ENCODE data around the gene MAPK1IP1L. TPM values are rescaled to one million over a fixed set of nuclear protein-coding genes. Genes with fewer than 3 reads are reported as not detected.
"Not testable (repeated sequence)": the region's sequence is repeated elsewhere in the genome, so short reads cannot be mapped to it uniquely, and the experiment has no call there.

MAPK1IP1L gene
- total RNA-seq, 1 experiment from 2014 or later: 64.5 TPM

DNA sequence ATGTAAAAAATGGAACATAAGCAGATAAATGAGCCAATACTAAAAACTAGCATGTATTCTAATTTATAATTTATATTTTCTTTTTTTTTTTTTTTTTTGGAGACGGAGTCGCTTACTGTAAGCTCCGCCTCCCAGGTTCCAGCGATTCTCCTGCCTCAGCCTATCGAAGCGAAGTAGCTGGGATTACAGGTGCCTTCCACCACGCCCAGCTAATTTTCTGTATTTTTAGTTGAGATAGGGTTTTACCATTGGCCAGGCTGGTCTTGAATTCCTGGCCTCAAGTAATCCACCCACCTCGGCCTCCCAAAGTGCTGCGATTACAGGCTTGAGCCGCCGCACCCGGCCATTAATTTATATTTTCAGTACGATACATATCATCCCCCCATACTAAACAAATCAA lies 2.7 kb downstream of the MAPK1IP1L start:
- DNase-seq (ENCODE audit: low read depth): no peak

- DNase-seq (ENCODE audit: low read depth): no peak
These were observed 6.5 kb downstream of the MAPK1IP1L start for GRCh38 chr14:55057919-55058318.

DNA sequence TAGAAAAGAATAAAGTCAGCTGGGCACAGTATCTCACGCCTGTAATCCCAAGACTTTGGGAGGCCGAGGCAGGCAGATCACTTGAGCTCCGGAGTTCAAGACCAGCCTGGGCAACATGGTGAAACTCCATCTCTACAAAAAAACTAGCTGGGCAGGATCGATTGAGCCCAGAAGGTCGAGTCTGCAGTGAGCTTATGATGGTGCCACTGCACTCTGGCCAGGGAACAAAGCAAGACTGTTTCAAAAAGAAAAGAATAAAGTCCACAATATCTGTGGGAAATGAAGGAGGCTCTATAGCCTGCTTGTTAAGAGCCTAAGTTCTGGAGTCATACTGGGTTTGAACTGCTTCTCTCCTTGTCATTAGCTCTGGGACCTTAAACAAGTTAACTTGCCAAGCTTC lies 7.9 kb downstream of the MAPK1IP1L start:
- DNase-seq (ENCODE audit: low read depth): no peak

DNA sequence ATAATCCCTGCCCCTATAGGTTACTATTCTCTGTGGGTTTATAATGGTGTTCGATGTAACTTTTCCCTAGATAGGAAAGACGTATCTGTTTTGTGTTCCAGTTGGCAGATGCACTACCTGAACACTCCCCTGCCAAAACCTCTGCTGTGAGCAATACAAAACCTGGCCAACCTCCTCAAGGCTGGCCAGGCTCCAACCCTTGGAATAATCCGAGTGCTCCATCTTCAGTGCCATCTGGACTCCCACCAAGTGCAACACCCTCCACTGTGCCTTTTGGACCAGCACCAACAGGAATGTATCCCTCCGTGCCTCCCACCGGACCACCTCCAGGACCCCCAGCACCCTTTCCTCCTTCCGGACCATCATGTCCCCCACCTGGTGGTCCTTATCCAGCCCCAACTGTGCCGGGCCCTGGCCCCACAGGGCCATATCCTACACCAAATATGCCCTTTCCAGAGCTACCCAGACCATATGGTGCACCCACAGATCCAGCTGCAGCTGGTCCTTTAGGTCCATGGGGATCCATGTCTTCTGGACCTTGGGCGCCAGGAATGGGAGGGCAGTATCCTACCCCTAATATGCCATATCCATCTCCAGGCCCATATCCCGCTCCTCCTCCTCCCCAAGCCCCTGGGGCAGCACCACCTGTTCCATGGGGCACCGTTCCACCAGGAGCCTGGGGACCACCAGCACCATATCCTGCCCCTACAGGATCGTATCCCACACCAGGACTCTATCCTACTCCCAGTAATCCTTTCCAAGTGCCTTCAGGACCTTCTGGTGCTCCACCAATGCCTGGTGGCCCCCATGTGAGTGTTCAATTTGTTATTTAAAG lies 11.3 kb downstream of the MAPK1IP1L start:
- DNase-seq (ENCODE audit: low read depth): no peak

GRCh38 chr14:55064896-55065295 lies 13.4 kb downstream of the MAPK1IP1L start:
- not testable (repeated sequence) for DNase-seq (ENCODE audit: low read depth)

DNA sequence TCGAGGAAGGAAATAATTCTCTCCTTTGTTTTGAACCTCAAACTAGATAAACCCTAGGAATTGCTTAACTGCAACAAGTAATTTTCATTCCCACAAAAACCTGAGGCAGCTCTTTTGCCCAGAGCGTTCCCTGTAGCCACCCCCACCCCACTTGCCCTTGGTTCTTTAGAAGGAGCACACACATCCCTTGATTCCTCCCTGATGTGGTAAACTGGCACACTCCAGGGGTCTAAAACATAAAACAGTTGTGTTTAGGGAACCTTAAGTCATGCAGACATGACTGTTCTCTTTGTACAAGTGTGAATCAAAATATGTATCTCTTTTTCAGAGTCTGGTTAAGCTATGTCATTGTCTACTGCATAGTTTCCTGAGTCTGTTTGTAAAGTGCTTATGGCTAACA lies 14.0 kb downstream of the MAPK1IP1L start:
- no peak for DNase-seq (ENCODE audit: low read depth)

GRCh38 chr14:55066223-55066622 lies 14.8 kb downstream of the MAPK1IP1L start:
- DNase-seq (ENCODE audit: low read depth): no peak

GRCh38 chr14:55070981-55071411 lies 19.5 kb downstream of the MAPK1IP1L start:
- peak; percentile 39 for DNase-seq (ENCODE audit: low read depth)

GRCh38 chr14:55071870-55072640 lies 20.6 kb downstream of the MAPK1IP1L start:
- DNase-seq (ENCODE audit: low read depth): peak; percentile 92

DNA sequence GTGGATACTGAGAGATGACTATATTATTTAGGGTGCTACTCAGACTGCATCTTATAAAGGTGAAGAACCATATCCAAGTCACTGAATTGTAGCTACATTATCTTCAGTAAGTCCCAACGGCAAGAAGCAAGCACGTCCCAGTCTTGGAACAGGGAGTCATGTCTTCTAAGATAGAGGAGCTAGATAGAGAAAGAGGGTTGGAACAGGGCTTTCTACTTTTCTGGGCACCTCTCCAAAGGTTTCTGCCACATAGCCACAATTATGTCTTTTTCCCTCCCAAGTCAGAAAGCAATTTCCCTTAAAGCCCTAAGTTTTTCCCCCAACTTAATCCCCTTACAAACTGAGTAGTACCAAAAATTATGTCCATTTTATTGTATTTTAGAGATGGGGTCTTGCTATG lies 22.4 kb downstream of the MAPK1IP1L start:
- DNase-seq (ENCODE audit: low read depth): peak; percentile 64

DNA sequence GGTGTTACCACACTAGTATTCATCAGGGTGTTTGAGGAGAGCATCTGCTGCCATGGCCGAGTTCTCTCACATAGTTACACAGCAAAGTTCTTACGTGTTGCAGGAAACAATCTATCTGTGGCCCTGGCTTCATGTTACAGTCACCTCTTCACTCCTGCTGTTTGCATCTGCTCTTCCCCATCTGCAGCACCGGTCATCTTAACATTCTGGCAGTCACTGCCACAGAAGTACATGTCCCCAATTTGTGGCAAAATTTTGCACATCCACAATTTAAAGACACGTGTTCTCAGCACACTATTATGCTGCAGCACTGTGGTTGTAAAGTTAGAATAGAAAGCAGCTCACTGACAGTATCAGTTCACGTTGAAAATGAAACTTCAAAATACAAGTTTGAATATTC lies 23.2 kb downstream of the MAPK1IP1L start:
- no peak for DNase-seq (ENCODE audit: low read depth)

- no peak for DNase-seq (ENCODE audit: low read depth)
These were observed 24.3 kb downstream of the MAPK1IP1L start for GRCh38 chr14:55075628-55076175.

- peak; percentile 17 for DNase-seq (ENCODE audit: low read depth)
These were observed 26.0 kb downstream of the MAPK1IP1L start for GRCh38 chr14:55077170-55078151.

- DNase-seq (ENCODE audit: low read depth): not testable (repeated sequence)
These were observed 28.5 kb downstream of the MAPK1IP1L start for GRCh38 chr14:55079961-55080360.

- DNase-seq (ENCODE audit: low read depth): no peak
These were observed 33.1 kb downstream of the MAPK1IP1L start for GRCh38 chr14:55084401-55085059.

GRCh38 chr14:55085060-55085660 lies 33.7 kb downstream of the MAPK1IP1L start:
- no peak for DNase-seq (ENCODE audit: low read depth)

- no peak for DNase-seq (ENCODE audit: low read depth)
These were observed 35.5 kb downstream of the MAPK1IP1L start for GRCh38 chr14:55086938-55087337.

DNA sequence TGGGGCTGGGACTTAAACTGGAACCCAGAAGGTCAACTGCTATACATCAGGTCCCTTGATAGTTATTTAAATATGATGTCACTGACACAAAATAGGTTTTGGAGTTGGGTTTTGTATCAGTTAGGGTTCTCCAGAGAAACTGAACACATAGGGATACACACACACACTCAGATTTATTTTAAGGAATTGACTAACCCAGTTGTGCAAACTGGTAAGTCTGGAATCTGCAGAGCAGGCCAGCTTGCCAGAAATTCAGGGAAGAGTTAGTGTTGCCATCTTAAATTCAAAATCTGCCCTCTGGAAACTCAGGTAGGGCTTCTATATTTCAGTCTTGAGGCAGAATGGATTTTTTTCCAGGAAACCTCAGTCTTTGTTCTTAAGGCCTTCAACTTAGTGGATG lies 36.9 kb downstream of the MAPK1IP1L start:
- DNase-seq (ENCODE audit: low read depth): no peak

DNA sequence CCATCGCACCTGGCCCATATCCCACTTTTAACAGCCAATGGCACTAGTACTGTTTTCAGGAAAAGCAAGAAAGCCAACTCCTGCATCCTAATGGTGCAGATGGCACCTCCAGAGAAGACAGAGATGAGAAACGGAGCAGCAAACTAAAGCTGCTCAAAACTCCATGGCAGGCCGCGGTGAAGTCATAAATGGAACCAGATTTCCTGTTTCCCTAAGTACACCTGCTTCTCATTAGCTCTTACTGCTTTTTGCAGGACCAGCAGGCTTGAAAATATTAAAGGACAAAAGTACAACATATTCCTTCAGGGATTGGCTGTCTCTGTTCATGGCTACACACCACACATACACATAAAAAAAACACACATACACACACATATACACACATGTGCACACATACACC lies 40.9 kb downstream of the MAPK1IP1L start:
- peak; percentile 46 for DNase-seq (ENCODE audit: low read depth)
